Activated T-cell treated with anti-CD3 and anti-CD28 coated beads for 48 hours (primary cell): ENCODE results near the gene DSCAML1.
"Not testable (repeated sequence)": the region's sequence is repeated elsewhere in the genome, so short reads cannot be mapped to it uniquely, and the experiment has no call there.

Experiments
- DNase-seq: peaks from one replicate; pipeline ENCODE4 v3.0.0-alpha.2; 2020; ENCODE audit warnings: low read depth

Gene DSCAML1

DNA sequence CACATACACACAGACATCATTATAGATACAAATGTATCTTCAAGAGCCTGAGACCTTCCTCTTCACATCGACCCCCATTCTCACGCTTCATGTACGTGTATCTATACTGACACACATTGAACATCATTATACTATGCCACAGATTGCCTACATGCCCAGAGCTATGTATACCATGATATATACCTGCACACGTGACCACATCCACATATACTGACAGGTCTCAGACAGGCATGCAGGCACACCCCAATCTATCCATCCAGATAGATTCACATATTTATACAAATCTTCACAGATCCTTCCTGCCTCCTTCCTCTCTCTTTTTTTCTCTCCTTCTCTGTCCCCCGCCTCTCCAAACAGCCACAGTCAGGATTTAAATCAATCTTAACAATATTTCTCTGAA is 329.2 kb downstream of the DSCAML1 start:
- DNase-seq, result no peak

- DNase-seq, result no peak
Observed at GRCh38 chr11:117466966-117467365, 330.1 kb downstream of the DSCAML1 start.

DNA sequence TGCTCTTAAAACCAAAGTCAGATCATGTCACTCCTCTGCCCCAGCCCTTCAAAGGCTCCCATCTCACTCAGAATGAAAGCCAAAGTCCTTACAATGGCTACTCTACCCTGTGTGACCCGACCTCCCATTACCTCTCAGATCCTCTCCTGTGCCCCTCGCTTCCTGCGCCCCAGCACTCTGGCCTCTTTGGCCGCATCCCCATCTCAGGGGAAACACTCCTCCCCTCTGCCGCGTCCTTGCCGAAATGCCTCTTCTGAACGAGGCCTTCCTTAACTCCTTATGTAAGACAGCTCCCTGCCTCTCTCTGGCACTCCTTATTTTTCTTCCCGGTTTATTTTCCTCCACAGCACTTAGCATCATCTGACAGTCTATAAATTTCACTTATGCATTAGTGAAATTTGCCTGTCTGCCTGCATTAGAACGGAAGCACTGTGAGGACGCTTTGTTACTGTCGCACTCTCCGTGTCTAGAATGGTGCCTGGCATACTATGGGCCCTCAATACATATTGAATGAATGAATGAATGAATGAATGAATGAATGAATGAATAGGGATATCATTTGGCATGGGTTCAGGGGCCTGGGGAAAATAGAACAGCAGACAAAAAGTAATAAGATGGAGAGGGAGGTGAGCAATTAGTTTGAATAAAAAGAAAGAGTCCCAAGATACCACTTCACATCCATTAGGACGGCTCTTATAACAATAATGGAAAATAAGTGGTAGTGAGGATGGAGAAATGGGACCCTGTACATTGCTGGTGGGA is 331.6 kb downstream of the DSCAML1 start:
- no peak for DNase-seq

GRCh38 chr11:117464778-117465177 is 332.2 kb downstream of the DSCAML1 start:
- DNase-seq, result no peak

DNA sequence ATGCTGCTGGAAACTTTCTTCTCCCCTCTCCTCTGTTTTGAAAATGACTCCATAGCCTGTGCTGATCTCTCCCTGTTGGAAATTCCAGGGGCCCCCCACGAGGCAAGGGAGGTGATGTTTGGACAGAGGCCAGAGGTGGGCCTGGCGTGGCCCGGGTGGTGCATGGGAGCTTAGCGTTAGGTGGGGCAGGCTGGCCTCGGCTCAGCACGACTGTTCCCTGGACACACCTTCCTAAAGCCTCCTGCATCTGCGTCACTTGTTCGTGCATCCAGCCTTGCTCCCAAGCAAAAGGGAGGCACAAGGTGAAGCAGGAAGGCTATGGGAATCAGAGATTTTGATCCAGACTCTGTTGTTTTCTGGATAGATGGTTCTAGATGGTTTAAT is 334.2 kb downstream of the DSCAML1 start:
- no peak for DNase-seq

DNA sequence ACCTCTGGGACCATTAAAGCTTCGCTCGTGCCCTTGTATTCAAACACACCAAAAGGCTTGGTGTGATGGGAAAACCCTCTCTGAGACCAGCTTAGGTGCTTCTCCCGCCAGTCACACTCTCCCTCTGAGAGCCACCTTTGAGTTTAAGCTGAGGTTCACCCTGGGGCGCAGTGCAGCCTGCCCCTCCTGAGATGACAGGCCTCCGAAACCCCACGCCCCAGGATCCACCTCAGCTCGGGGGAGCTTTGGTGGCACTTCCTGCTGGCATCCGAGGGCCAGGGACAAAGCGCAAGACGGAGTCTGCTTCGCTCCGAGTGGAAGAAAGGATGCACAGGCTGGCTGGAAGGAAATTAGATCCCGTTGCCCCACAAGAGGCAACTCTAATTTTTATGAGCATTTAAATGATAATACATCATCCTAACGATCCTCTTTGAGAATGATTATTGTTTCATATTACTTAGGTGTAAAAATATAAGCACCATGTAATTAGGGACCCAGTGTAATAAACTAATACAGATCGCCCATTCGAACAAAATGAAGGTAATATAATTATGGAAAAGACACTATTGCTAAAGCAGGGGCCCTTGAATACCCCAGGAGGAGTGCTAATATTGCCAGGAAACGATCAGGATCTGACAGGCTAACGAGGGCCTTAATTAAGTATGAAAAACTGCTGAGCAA is 334.7 kb downstream of the DSCAML1 start:
- no peak for DNase-seq

DNA sequence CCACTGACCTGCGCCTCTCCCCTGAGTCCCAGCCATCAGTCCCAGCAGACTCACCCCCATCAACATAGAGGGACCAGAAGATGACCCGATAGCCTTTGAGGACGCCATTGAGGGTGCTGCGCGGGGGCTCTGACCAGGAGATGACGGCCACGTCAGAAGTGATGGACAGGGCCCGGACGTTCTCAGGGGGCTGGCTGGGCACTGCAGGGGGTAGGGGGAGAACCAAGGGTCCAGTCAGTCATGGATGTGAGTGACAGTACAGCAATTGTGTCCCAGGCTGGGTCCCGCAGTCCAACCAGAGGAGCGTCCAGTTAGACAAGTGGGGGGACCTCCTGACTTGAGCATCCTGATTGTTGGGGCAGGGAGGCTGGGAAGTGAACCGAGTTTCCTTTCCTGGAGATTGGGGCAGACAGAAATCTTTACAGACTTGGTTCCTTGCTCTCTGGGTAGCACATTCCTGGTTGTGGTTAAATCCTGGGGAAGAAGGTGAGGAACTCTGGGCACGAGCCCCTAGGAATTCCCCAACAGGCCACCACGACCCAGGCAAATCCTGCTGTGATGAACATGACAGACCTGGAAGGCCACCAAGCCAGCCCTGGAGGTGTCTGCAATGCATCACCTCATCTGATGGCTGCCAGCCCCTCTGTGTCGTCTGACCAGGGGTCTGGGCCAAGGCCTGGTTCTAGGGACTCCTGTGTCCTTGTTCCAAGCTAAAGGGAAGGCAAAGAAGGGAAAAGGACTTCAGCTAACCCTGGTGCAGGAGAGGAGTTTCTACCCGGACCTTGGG is 335.4 kb downstream of the DSCAML1 start:
- DNase-seq, result no peak

DNA sequence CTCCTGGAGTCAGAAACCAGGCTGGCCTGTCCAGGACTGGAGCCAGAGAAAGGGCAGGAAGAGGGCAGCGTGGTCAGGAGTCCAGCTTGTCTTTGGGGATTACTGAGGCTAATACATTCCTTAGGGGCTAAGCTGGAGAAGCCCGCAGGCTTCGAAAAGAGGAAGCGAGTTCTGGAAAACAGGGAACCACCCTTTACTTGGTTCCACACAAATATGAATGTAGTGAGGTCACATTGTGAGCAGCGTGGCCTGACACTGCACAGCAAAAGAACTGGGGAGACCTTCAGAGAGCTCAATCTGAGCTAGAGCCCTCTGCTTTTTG is 337.1 kb downstream of the DSCAML1 start:
- no peak for DNase-seq

DNA sequence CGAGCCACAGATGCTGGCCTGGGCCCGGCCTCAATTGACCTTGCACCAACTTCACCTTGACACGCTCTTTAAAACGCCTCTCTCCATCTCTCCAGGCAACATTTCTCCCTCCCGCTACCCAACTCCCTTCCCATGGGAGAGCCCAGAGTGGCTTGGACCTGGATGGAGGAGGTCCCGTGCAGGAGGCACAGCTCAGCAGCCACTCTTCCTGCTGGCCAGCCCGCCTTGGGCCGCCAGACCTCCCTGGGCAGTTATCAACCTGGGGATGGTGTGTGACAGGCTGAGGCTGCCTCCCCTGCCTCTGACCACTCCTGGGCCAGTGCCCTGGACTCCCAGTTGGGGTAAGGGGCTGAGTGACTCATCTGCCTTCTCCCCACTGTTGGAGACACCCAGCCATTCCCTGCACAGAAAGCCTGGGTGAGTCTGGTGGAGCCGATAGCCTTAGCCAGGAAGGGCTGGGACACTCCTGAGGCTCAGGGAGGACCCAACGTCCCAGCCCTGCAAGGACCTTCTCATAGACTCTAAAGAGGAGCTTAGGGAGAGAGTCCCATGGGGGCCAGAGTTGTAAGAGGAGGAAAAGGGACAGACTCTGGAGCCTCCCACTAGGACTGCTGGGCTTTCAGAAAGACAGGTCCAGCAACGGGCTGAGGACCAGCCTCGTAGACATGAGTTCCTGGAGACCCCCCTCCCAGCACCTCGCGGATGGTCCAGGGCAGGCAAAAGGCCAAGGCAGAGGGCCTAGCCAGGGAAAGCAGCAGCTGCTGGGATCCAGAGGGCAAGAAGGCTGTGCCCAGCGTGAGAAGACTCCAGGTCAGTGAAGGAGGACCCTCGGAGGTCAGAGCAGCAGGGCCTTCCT is 337.7 kb downstream of the DSCAML1 start:
- no peak for DNase-seq

GRCh38 chr11:117458275-117459122 is 338.5 kb downstream of the DSCAML1 start:
- peak; percentile 28 for DNase-seq

DNA sequence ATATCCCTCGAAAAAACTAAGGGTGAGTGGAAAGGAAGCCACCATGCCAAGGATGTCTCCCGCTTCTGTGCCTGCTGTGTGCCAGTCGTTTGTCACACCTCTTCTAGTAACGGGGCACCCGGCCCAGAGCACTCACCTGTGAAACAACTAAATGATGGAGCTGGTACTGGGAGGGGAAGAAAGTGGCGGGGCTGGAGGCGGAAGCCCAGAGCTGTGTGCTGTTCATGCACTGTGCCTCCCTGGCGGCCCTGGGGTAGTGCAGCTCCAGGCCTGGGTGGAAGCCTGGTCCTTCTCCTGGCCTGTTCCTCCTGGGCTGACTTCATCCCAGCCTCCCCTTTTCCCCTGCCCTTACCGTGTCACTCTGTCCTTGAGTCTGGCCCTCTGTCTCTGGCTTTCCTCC is 339.2 kb downstream of the DSCAML1 start:
- DNase-seq, result no peak

GRCh38 chr11:117457031-117457785 is 339.8 kb downstream of the DSCAML1 start:
- DNase-seq, result no peak

DNA sequence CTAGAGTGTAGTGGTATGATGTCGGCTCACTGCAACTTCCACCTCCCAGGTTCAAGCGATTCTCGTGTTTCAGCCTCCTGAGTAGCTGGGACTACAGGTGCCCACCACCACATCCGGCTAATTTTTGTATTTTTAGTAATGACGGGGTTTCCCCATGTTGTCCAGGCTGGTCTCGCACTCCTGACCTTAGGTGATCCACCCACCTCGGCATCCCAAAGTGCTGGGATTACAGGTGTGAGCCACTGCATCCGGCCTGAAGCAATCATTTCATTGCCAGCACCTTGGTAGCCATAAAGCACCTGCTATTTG is 340.3 kb downstream of the DSCAML1 start:
- DNase-seq, result not testable (repeated sequence)

DNA sequence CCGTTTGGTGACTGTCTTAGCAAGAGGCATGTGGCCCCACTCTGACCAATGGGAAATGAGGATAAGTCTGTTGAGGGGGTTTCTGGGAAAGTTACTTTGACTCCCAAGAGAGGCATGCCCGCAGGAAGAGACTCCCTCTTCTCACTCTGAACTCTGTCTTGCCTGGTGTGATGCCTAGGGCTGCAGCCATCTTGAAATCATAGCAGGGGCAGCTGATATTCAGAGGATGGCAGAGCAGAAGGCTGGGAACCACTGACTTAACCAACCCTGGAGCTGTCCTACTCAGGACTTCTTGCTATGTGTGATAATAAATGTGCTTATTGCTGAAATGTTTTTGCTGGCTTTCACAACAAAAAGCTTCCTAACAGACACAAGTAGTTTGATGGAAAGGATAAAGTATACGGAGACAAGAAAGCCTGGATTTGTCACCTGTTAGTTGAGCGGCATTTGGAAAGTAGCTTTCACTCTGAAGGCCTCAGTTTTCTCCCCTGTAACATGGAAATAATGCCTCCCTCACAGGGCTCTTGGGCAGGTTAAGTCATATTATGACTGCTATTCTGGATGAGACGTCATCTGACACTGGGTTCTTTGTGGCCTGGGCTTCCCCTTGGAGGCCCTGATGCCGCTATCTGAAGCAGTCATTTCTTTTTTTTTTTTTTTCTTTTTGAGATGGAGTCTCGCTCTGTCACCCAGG is 340.8 kb downstream of the DSCAML1 start:
- DNase-seq, result peak; percentile 18

- DNase-seq, result no peak
Observed at GRCh38 chr11:117454564-117454917, 342.5 kb downstream of the DSCAML1 start.

- no peak for DNase-seq
Observed at GRCh38 chr11:117453886-117454563, 343.0 kb downstream of the DSCAML1 start.

- no peak for DNase-seq
Observed at GRCh38 chr11:117449111-117449693, 347.8 kb downstream of the DSCAML1 start.

DNA sequence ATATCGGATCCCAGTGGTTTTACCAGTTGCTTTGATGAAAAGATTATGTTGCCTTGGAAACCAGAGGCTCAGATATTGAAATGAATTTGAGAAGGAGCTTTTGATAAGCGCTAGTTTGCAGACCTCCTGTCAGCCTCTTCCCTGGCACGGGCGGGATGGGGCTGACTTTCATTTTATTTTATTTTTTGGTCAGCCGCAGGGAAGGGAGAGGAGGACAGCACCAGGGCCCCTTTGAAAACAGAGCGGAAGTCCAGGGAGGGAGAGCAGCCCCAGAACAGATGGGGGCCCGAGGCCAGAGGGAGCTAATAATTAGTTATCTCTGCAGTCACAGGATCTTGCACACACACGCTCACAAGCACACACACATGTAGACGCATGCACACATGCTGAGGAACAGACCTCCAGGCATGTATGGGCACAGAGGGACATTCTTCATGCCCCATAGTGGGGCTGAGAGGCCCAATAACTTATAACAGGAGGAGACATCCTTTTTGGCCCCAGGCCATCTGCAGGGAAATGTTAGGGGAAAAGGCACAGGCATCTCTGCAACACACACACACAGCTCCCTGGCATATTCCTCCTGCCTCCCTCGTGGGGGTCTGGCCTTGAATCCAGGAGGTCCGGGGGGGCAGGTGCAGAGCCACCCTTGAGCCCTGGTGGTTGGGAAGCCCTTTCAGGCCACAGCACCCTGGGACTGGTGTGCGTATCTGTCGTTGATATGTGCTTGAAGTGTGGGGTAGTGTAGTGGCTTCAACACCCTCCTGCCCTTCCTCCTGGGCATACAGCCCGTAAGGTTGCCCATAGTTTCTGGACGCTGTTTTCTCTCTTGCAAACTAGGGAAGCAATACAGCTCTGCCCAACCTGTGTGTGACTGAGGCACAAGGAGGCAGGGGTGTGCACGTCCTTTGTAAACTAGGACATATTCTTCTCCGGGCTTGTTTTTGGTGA is 352.0 kb downstream of the DSCAML1 start:
- DNase-seq, result no peak
